Germinal center (tissue), 1 donor: ENCODE results near the gene PLPPR3.
"Not testable (repeated sequence)": the region's sequence is repeated elsewhere in the genome, so short reads cannot be mapped to it uniquely, and the experiment has no call there.

Experiments used
- DNase-seq: peaks from one replicate; pipeline ENCODE4 v3.0.0; 2012; ENCODE audit warnings: mixed read lengths, low spot score

PLPPR3 gene

DNA sequence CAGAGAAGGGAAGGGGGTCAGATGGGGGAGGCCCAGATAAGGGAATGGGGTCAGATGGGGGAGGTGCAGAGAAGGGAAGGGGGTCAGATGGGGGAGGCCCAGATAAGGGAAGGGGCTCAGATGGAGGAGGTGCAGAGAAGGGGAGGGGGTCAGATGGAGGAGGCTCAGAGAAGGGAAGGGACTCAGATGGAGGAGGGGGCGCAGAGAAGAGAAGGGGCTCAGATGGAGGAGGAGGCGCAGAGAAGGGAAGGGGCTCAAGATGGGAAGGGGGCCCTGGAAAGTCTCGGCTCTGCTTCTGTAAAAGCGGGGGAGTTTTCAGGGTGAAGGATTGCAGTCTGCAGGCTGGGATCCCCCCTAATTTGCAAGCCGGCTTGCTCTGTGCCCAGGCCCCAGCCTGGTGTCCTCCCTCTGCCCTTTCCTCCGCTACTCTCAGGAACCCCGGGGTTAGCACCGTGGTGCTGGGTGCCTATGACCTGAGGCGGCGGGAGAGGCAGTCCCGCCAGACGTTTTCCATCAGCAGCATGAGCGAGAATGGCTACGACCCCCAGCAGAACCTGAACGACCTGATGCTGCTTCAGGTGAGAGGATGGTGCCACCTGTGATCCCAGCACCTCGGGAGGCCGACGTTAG, 7.5 kb upstream of the PLPPR3 start:
- no peak for DNase-seq

- no peak for DNase-seq
Observed at GRCh38 chr19:827710-828321, 6.1 kb upstream of the PLPPR3 start, which contains the start of gene AZU1. AZU1 (plus strand) TSS chr19:827837; CDS start chr19:827847, 10 bp downstream.

DNA sequence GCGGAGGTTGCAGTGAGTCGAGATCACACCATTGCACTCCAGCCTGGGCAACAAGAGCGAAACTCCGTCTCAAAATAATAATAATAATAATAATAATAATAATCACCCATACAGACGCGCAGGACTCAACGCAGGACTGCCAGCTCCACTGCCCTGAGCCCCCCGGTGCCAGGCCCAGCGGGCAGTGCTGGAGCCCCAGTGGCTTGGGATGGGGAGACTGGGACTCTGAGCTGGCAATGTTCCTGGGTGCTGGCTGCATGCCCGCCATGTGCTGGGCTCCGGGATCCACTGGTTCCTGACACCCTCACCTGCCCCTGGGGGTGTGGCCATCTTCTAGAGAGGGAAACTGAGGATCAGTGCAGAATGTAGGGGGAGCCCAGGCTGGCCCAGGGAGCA, 5.6 kb upstream of the PLPPR3 start:
- DNase-seq, result no peak

DNA sequence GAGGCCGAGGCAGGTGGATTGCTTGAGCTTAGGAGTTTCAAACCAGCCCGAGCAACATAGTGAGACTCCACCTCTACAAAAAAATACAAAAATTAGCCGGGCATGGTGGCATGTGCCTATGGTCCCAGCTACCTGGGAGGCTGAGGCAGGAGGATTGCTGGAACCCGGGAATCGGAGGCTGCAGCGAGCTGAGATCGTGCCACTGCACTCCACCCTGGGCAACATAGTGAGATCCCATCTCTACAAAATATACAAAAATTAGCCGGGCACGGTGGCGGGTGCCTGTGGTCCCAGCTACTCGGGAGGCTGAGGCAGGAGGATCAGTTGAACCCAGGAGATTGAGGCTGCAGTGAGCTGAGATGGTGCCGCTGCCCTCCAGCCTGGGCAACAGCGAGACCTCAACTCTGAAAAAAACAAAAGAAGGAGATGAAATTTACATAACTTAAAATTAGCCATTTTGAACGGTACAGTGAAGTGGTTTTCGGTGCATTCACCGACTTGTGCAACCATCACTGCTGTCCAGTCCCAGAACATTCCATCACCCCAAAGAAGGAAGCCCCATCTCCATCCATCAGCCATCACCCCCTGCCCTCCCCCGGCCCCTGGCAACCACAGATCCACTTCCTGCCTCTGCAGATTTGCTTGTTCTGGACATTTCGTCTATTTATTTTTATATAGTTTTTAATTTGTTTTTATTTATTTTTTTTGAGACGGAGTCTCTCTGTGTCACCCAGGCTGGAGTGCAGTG, 4.3 kb upstream of the PLPPR3 start:
- no peak for DNase-seq

DNA sequence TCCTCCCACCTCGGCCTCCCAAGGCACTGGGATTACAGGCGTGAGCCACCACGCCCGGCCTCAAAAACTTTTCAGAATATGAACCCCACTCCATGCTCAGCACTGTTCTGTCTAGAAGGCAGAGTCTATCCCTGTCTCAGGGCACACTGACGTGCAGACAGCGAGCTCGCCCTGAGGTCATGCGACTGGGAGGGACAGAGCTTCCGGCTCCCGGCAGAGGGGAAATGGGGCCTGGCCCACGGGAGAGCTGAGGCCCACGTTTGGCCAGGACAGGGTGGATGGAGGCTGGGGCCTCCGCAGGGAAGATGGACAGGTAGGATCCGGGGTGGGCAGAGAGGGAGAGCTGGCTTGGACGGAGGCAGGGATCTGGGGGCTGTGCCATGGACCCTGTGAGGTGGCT, 3.1 kb upstream of the PLPPR3 start:
- no peak for DNase-seq

- DNase-seq, result no peak
Observed at GRCh38 chr19:823565-824121, 1.9 kb upstream of the PLPPR3 start.

- no peak for DNase-seq
Observed at GRCh38 chr19:821231-821824, 427 bp downstream of the PLPPR3 start.

GRCh38 chr19:820212-820611, 1.5 kb downstream of the PLPPR3 start:
- not testable (repeated sequence) for DNase-seq

GRCh38 chr19:816500-816857, 5.3 kb downstream of the PLPPR3 start:
- DNase-seq, result no peak

DNA sequence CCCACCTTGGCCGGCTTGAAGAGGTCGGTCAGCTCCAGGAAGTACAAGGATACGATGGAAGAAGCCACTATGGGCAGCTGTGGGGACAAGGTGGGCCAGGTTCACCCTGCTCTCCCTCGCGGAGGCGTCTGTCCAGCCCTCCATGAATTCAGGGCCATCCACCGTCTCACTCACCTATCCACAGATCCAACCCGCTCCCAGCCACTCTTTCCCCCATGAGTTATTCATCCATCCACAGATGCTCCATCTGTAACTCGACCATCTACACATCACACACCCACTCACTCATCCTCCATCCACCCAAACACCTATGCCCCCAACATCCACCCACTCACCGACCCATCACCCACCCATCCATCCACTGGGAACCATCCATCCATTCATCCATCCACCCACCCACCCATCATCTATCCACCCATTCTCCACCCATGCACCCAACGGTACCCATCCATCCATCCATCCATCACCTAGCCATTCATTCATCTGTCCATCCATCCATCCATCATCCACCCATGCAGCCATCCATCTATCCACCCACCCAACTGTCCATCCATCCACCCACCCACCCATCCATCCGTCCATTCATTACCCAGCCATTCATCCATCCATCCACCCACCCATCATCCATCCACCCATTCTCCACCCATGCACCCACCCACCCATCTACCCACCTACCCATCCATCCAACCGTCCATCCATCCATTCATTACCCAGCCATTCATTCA, 5.8 kb downstream of the PLPPR3 start:
- DNase-seq, result no peak

DNA sequence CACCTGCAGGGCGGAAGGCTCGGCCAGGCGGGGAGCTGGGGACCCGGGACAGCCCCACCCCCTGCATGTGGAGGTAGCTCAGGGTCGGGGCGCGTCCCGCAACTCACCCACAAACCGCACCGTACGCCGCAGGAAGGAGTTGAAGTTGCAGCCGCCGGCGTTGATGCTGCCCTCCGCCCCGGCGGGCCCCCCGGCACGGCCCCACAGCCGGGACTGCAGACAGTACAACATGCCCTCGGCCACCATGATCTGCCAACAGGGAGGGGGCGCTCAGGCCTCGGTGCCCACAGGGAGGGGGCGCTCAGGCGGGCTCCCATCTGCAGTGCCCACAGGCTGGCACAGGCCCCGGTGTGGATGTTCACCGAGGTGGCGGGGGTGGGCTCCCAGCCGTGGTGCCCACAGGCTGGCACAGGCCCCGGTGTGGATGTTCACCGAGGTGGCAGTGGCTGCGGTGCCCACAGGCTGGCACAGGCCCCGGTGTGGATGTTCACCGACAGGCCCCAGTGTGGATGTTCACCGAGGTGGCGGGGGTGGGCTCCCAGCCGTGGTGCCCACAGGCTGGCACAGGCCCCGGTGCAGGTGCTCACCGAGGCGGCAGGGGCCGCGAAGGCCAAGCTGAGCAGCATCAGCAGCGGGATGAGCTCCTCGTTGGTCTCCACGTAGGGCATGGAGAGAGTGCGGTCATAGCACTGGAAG, 6.5 kb downstream of the PLPPR3 start:
- DNase-seq, result no peak

DNA sequence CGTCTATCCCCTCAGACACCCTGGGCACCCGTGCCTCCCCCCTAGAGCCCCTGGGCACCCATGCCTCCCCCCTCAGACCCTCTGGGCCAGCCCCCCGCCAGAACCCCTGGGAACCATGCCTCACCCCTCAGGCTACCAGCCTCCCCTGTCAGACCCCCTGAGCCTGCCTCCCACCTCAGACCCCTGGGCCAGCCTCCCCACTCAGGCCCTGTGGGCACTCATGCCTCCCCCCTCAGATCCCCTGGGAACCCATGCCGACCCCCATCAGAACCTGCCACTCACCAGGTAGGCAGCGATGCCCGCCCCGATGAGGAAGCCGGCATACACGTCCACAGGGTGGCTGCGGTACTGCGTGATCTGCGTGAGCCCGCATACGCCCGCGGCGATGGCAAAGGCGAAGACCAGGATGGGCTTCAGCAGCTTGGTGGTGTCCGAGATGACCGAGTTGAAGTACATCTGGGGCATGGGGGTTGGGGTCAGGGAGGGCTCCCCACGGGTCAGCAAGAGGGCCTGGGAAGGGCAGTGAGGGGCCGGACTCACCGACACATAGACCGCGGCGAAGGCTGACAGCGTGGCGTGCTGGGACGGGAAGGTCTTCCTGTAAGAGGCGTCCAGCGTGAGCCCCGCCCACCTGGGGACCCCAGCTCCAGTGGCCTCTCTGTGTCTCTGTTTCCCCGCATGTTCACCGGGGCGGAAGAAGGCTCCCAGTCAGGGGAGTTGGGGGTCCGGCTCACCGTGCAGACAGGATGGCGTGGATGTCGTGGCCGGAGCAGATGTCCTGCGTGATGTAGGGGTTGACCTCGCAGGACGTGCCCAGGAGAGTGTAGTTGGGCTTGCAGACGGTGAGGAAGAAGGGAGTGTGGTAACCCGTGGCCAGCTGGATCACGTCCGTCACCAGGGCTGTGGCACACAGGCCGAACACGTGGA, 7.3 kb downstream of the PLPPR3 start:
- no peak for DNase-seq

GRCh38 chr19:813219-814151, 8.3 kb downstream of the PLPPR3 start:
- no peak for DNase-seq

- DNase-seq, result no peak
Observed at GRCh38 chr19:812747-813218, 9.0 kb downstream of the PLPPR3 start.

GRCh38 chr19:812049-812746, 9.6 kb downstream of the PLPPR3 start:
- DNase-seq, result no peak

- no peak for DNase-seq
Observed at GRCh38 chr19:811506-812048, 10.2 kb downstream of the PLPPR3 start.

DNA sequence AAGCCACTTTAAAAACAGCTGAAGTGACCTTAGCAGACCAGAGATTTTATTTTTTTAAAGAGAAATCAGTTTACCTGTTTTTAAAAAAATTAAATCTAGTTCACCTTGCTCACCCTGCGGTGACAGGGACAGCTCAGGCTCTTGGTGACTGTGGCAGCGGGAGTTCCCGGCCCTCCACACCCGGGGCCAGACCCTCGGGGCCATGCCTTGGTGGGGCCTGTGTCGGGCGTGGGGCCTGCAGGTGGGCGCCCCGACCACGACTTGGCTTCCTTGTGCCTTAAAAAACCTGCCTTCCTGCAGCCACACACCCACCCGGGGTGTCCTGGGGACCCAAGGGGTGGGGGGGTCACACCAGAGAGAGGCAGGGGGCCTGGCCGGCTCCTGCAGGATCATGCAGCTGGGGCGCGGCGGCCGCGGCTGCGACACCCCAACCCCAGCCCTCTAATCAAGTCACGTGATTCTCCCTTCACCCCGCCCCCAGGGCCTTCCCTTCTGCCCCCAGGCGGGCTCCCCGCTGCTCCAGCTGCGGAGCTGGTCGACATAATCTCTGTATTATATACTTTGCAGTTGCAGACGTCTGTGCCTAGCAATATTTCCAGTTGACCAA, 10.8 kb downstream of the PLPPR3 start:
- DNase-seq, result no peak
